Body of pancreas (tissue), 4 donors: ENCODE results near the gene PPP1R3C. TPM values are rescaled to one million over a fixed set of nuclear protein-coding genes. Genes with fewer than 3 reads are reported as not detected.

ENCODE experiments used
- ATAC-seq: fragments of 150-250 bp; one replicate; pipeline ENCODE4 v1.9.1; 2016
- DNase-seq, 4 donors: peaks; one replicate each; pipeline ENCODE4 v3.0.0-alpha.2; 2019
- H3K27ac ChIP-seq, 4 donors: fragments of 200-600 bp; sonication (generic); 1 replicate in 3 of 4; 2 replicates in 1 of 4; pipeline versions ENCODE4 v1.5.1 to v1.6.1; 2016 to 2019; ENCODE audit warnings: mild to moderate bottlenecking in 1 of 4, mixed read lengths in 1 of 4, moderate library complexity in 1 of 4
- H3K27me3 ChIP-seq, 2 donors: fragments of 200-600 bp; sonication (generic); one replicate each; pipeline ENCODE4 v1.6.0; 2016; ENCODE audit warnings: mild to moderate bottlenecking in 1 of 2
- H3K36me3 ChIP-seq, 2 donors: fragments of 200-600 bp; sonication (generic); replicated peaks in 1 of 2; 2 replicates each; pipeline ENCODE4 v1.5.1; 2016; ENCODE audit warnings: low read depth in 2 of 2; ENCODE audit not compliant: insufficient read depth in 1 of 2
- H3K4me1 ChIP-seq: fragments of 200-600 bp; sonication (generic); one replicate; pipeline ENCODE4 v1.6.0; 2016
- H3K4me3 ChIP-seq, 2 donors: fragments of 200-600 bp; sonication (generic); 1 replicate in 1 of 2; 2 replicates in 1 of 2; pipeline ENCODE4 v1.5.1; 2016 to 2019
- H3K9me3 ChIP-seq, 3 donors: fragments of 200-600 bp; sonication (generic); 1 replicate in 2 of 3; 2 replicates in 1 of 3; pipeline ENCODE4 v1.5.1; 2016
- CTCF ChIP-seq, 7 experiments: fragments of 450-650 bp in 4 of 7; fragments of 200-600 bp in 3 of 7; sonication (generic) in 3 of 7; IDR thresholded peaks; one replicate each; pipeline ENCODE4 v1.5.1; 2016 to 2019; ENCODE audit warnings: antibody characterized with exemption in 7 of 7
- POLR2A ChIP-seq, 3 donors: fragments of 450-650 bp; IDR thresholded peaks; one replicate each; pipeline ENCODE4 v1.6.1; 2016; ENCODE audit warnings: antibody characterized with exemption in 3 of 3, mild to moderate bottlenecking in 2 of 3
- WGBS, 2 donors: methylation state at CpG; one replicate each; pipeline ENCODE4 v1.1.5; 2017; 5-methylcytosine and 5-hydroxymethylcytosine counted together
- intact Hi-C: fragments of 100-400 bp; cut with DNase I; formaldehyde crosslinking; loops from one replicate; pipeline ENCODE4 v1.15.1; 2023
- total RNA-seq, 2 donors: library from RNA; depleted of rRNA; stranded (reverse); fragments of >200 nt; gene quantifications; one replicate each; pipeline ENCODE4 v1.1.0, GENCODE V29; 2016

PPP1R3C gene
- total RNA-seq, 2 donors from 2014 or later: 9.6 to 15.6 TPM

- Histone ChIP-seq H3K4me1 (no peaks in the 10 kb centered on the region), H3K4me3 (no peak overlapping the region), H3K27me3 (no peaks in the 10 kb centered on the region), H3K9me3 (no peaks in the 10 kb centered on the region), H3K36me3 (no peaks in the 10 kb centered on the region), H3K27ac (no peak overlapping the region)
- ATAC-seq (no peak), DNase-seq (no peak)
- intact Hi-C loops: no loop called here
- no peak for TF ChIP-seq POLR2A (IDR thresholded peaks at IDR 0.05)
- no peak for TF ChIP-seq CTCF (IDR thresholded peaks at IDR 0.05)
- WGBS, 2 donors: 78 to 84% methylated on average over 2 of the region's 2 CpGs
These were observed 45.0 kb upstream of the PPP1R3C start for GRCh38 chr10:91677911-91678310.

GRCh38 chr10:91672021-91672608, 39.2 kb upstream of the PPP1R3C start:
- no peaks in the 10 kb centered on the region for H3K27me3 ChIP-seq
- intact Hi-C loops: no loop called here
- ATAC-seq (no peak), DNase-seq (no peak)
- H3K27ac ChIP-seq: no peak overlapping the region
- H3K4me3 ChIP-seq: no peak overlapping the region
- H3K9me3 ChIP-seq: no peaks in the 10 kb centered on the region
- H3K4me1 ChIP-seq: no peaks in the 10 kb centered on the region
- WGBS, 2 donors: 39 to 40% methylated on average over 5 of the region's 5 CpGs
- TF ChIP-seq POLR2A (IDR thresholded peaks at IDR 0.05): no peak
- no peak for TF ChIP-seq CTCF (IDR thresholded peaks at IDR 0.05)
- no peaks in the 10 kb centered on the region for H3K36me3 ChIP-seq

- Histone ChIP-seq H3K27ac (no peak overlapping the region), H3K27me3 (no peaks in the 10 kb centered on the region), H3K4me3 (no peak overlapping the region), H3K4me1 (no peaks in the 10 kb centered on the region), H3K9me3 (no peaks in the 10 kb centered on the region), H3K36me3 (no peaks in the 10 kb centered on the region)
- intact Hi-C loops: no loop called here
- 64 to 73% methylated on average over 3 of the region's 3 CpGs for WGBS, 2 donors
- TF ChIP-seq CTCF (IDR thresholded peaks at IDR 0.05) (no peak), POLR2A (IDR thresholded peaks at IDR 0.05) (no peak)
- ATAC-seq: no peak
- no peak for DNase-seq
These were observed 36.0 kb upstream of the PPP1R3C start for GRCh38 chr10:91668913-91669312.

- intact Hi-C loops: no loop called here
- no peaks in the 10 kb centered on the region for H3K27me3 ChIP-seq
- no peak overlapping the region for H3K27ac ChIP-seq
- H3K36me3 ChIP-seq: no peaks in the 10 kb centered on the region
- H3K9me3 ChIP-seq: no peaks in the 10 kb centered on the region
- ATAC-seq (no peak), DNase-seq (no peak)
- H3K4me1 ChIP-seq: no peaks in the 10 kb centered on the region
- TF ChIP-seq CTCF (IDR thresholded peaks at IDR 0.05) (no peak), POLR2A (IDR thresholded peaks at IDR 0.05) (no peak)
- H3K4me3 ChIP-seq: no peak overlapping the region
These were observed 33.0 kb upstream of the PPP1R3C start for GRCh38 chr10:91665842-91666241.

GRCh38 chr10:91664426-91664825, 31.6 kb upstream of the PPP1R3C start:
- 97 to 100% methylated on average over 2 of the region's 2 CpGs for WGBS, 2 donors

More at GRCh38 chr10:91664426-91664825, 31.6 kb upstream of the PPP1R3C start:
- intact Hi-C loops: no loop called here
- Histone ChIP-seq H3K27ac (no peak overlapping the region), H3K4me3 (no peak overlapping the region), H3K36me3 (no peaks in the 10 kb centered on the region), H3K4me1 (no peaks in the 10 kb centered on the region), H3K9me3 (no peaks in the 10 kb centered on the region), H3K27me3 (no peaks in the 10 kb centered on the region)
- TF ChIP-seq CTCF (IDR thresholded peaks at IDR 0.05) (no peak), POLR2A (IDR thresholded peaks at IDR 0.05) (no peak)
- ATAC-seq (no peak), DNase-seq (no peak)
